Right renal pelvis (tissue), 4 donors: ENCODE measurements around the gene TMEM269. TPM values are rescaled to one million over a fixed set of nuclear protein-coding genes. Genes with fewer than 3 reads are reported as not detected.

Experiments used
- DNase-seq, 4 donors: peaks; one replicate each; pipeline ENCODE4 v3.0.0-alpha.2; 2013; ENCODE audit warnings: low read depth in 4 of 4, low spot score in 3 of 4, missing footprints in 1 of 4
- polyA plus RNA-seq, 4 donors: library from polyadenylated mRNA; unstranded; fragments of 120-200 nt; gene quantifications; one replicate each; pipeline ENCODE4 v1.2.1, GENCODE V29; 2013; ENCODE audit not compliant: insufficient read length in 4 of 4

Gene TMEM269
- polyA plus RNA-seq, 4 donors = 0.65 to 1.00 (median 0.84) TPM

GRCh38 chr1:42846257-42847110 lies 61.7 kb downstream of the TMEM269 start, which contains the start of gene ZNF691:
Gene ZNF691 (plus strand): TSS chr1:42846613. CDS start chr1:42849659, 3,046 bp downstream.
- DNase-seq = peak; percentile 83 to 95 (median 95)

GRCh38 chr1:42847111-42847595 lies 62.4 kb downstream of the TMEM269 start:
- DNase-seq = no peak

GRCh38 chr1:42847721-42848460 lies 63.1 kb downstream of the TMEM269 start:
- no peak for DNase-seq

GRCh38 chr1:42848823-42849537 lies 64.2 kb downstream of the TMEM269 start:
- DNase-seq = no peak

GRCh38 chr1:42849944-42850343 lies 65.2 kb downstream of the TMEM269 start:
- DNase-seq = no peak

Other genes with a start within 250 kb of the TMEM269 start
- gene PPIH, start 126.6 kb upstream of the TMEM269 start, polyA plus RNA-seq = 10 to 100 TPM; 55.8 to 58.1 (median 56.3) TPM
- 100 to 1,000 TPM; 663 to 691 (median 683) TPM for gene YBX1, start 102.6 kb upstream of the TMEM269 start, polyA plus RNA-seq
- 100 to 1,000 TPM in 2 of 4 donors, 10 to 100 TPM in 2; 88.5 to 111 (median 102) TPM for gene CLDN19, start 44.8 kb upstream of the TMEM269 start, polyA plus RNA-seq
- 10 to 100 TPM; 68.2 to 74.0 (median 71.7) TPM for gene P3H1, start 18.0 kb upstream of the TMEM269 start, polyA plus RNA-seq
- gene C1orf50, start 17.7 kb upstream of the TMEM269 start, polyA plus RNA-seq = 10 to 100 TPM in 3 of 4 donors, 1 to 10 TPM in 1; 8.4 to 12.2 (median 11.3) TPM
- 10 to 100 TPM; 19.9 to 24.1 (median 21.6) TPM for gene ERMAP, start 32.1 kb downstream of the TMEM269 start, polyA plus RNA-seq
- 10 to 100 TPM; 64.8 to 77.6 (median 69.3) TPM for gene SVBP, start 32.4 kb downstream of the TMEM269 start, polyA plus RNA-seq
- 10 to 100 TPM; 19.5 to 21.4 (median 20.9) TPM for gene ZNF691, start 61.6 kb downstream of the TMEM269 start, polyA plus RNA-seq
- gene SLC2A1, start 173.9 kb downstream of the TMEM269 start, polyA plus RNA-seq = 10 to 100 TPM; 36.1 to 55.3 (median 40.9) TPM